Pancreas (tissue), 10 donors: ENCODE results near the gene C20orf96. TPM values are rescaled to one million over a fixed set of nuclear protein-coding genes. Genes with fewer than 3 reads are reported as not detected.
A peak's percentile ranks its signal among the peaks of the same experiment; 100 is the strongest.
"Not testable (repeated sequence)": the region's sequence is repeated elsewhere in the genome, so short reads cannot be mapped to it uniquely, and the experiment has no call there.

Experiments used
- ATAC-seq, 4 donors: fragments of 200-7000 bp; cut with Tn5 transposase; one replicate each; pipeline versions ENCODE4 v1.8.0 to v1.9.1; 2020; ENCODE audit warnings: mild to moderate bottlenecking in 4 of 4, moderate library complexity in 4 of 4
- DNase-seq, 6 donors: peaks; one replicate each; pipeline ENCODE4 v3.0.0-alpha.2; 2020
- FAIRE-seq: peaks from 2 replicates; lab custom pipeline; 2012; peaks lifted over from hg19 to GRCh38; lab: Jason Lieb, UNC
- H3K27ac ChIP-seq, 4 donors: fragments of 200-600 bp; sonication (generic); 1 replicate in 3 of 4; 2 replicates in 1 of 4; pipeline versions ENCODE4 v1.5.0 to v1.8.0; 2020
- H3K27me3 ChIP-seq, 4 donors: fragments of 200-600 bp; one replicate each; pipeline ENCODE4 v1.8.0; 2021
- H3K36me3 ChIP-seq, 3 donors: fragments of 200-600 bp; sonication (generic) in 1 of 3; one replicate each; pipeline versions ENCODE4 v1.5.0 to v1.8.0; 2020 to 2021
- H3K4me1 ChIP-seq, 3 donors: fragments of 200-600 bp; one replicate each; pipeline ENCODE4 v1.8.0; 2021
- H3K4me3 ChIP-seq, 4 donors: fragments of 200-600 bp; sonication (generic) in 2 of 4; one replicate each; pipeline versions ENCODE4 v1.5.0 to v1.8.0; 2020 to 2021
- H3K9me3 ChIP-seq, 4 donors: fragments of 200-600 bp; one replicate each; pipeline ENCODE4 v1.8.0; 2021
- CTCF ChIP-seq, 4 donors: fragments of 200-600 bp; sonication (generic) in 3 of 4; IDR thresholded peaks; one replicate each; pipeline versions ENCODE4 v1.5.0 to v1.8.0; 2021; ENCODE audit warnings: antibody characterized with exemption in 4 of 4
- WGBS, 2 donors: extraction: QIAGEN DNeasy Blood & Tissue Kit; methylation state at CpG; one replicate each; pipeline ENCODE4 v1.1.7; 2013; 5-methylcytosine and 5-hydroxymethylcytosine counted together
- intact Hi-C, 3 donors: fragments of 100-400 bp; cut with DNase I; formaldehyde crosslinking; loops; one replicate each; pipeline versions ENCODE4 v1.11.1 to v1.14.2; 2022
- polyA plus RNA-seq, 2 donors: library from polyadenylated mRNA; stranded (reverse); fragments of 200-250 nt; gene quantifications; one replicate each; pipeline ENCODE4 v1.2.3, GENCODE V29; 2013
- total RNA-seq, 6 donors: library from RNA; stranded (reverse); fragmentation: NEBNext Ultra II Directional in 4 of 6; extraction: Animal tissue kit (Norgen Biotek cat#: 25700) in 4 of 6; gene quantifications; one replicate each; pipeline versions ENCODE4 v1.2.1 to v1.2.4, GENCODE V29; 2021 to 2023
- donor health status: healthy with polysubstance abuse.
- donor health status: DM: no; HTN: no; CAD: no; lungs with moderate emphysema.
- donor health status: DM: no; HTN: no; CAD: no.
- donor health status: control.
- donor health status: control.
- donor health status: Bipolar disorder and iron deficiency.
- donor health status: DM: yes; HTN: yes; CAD: no.
- donor health status: DM: no; HTN: no; CAD: no.
- donor health status: DM: no; HTN: no; CAD: no.
- donor health status: DM: yes; HTN: yes; CAD: no.

C20orf96 gene, protein sequence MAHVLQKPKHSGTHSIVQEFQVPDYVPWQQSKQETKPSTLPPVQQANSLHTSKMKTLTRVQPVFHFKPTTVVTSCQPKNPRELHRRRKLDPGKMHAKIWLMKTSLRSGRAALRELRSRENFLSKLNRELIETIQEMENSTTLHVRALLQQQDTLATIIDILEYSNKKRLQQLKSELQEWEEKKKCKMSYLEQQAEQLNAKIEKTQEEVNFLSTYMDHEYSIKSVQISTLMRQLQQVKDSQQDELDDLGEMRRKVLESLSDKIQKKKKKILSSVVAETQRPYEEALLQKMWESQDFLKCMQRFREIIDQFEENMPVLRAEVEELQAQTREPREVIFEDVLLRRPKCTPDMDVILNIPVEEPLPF
- total RNA-seq (1 to 10 TPM; 2.5 to 6.3 (median 2.9) TPM), polyA plus RNA-seq (1 to 10 TPM; 5.8 to 6.8 TPM)

DNA sequence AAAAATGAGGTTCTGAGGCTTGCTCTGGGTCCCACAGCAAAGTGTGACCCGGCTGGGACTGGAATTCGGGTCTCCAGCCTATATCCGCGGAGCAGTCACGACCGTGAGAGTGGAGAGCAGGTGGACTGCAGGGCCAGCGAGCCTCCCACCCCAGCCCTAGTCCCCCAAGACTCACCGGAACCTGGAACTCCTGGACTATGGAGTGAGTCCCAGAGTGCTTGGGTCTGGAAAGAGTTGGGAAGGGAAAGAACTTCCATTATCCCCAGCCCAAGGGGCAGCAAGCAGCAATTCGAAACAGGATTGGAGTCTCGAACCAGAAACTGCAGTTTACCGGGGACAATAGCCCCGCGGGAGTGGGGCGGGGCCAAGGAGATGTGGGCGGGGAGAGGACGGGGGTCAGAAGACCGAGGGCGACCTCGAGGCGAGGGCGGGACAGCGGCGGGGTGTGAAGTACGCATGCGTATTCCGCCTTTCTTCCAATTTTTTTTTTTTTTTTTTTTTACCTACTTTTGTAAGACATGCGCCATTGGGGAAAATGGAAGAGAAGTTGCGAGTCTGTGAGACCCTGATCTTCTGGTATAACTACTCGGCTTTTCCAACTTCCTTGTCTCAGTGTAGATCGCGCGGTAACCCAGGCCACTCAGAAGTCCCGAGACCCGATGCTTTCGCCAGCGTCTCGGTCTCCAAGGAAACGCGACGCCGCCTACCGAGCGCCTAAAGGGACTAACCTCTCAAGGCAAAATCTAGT is at the start of gene C20orf96:
Gene C20orf96 (minus strand): TSS at position 667 of the 748 bp plus-strand sequence. CDS start 140 bp downstream, at position 527.
- intact Hi-C loops: no loop called here
- 0 to 1% methylated on average over 43 of the region's 43 CpGs for WGBS, 2 donors

DNA sequence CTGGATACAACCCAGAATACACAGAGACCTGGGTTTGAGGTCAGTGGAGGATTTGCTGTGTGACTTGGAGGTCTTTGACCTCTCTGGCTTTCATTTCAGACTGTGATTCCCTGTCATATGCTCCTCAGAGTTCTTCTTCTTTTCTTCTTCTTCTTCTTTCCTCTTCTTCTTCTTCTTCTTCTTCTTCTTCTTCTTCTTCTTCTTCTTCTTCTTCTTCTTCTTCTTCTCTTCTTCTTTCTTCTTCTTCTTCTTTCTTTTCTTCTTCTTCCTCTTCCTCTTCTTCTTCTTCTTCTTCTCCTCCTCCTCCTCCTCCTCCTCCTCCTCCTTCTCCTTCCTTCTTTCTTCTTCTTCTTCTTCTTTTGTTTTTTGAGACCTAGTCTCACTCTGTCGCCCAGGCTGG is 45.5 kb upstream of the C20orf96 start:
- H3K27ac ChIP-seq, H3K36me3 ChIP-seq, H3K4me3 ChIP-seq, H3K9me3 ChIP-seq, FAIRE-seq, ATAC-seq, H3K4me1 ChIP-seq, DNase-seq, H3K27me3 ChIP-seq, intact Hi-C loops: not testable (repeated sequence)
- 80 to 91% methylated on average over 1 of the region's 1 CpG for WGBS, 2 donors

More for the DNA sequence above, at the start of gene C20orf96:
- peak in 1 of 4 donors; percentile 19 for TF ChIP-seq CTCF (IDR thresholded peaks at IDR 0.05)
- Histone ChIP-seq H3K27ac (peak within 1 kb of the TSS; percentile 52 to 79 (median 72)), H3K36me3 (no peaks in the 10 kb centered on the region), H3K4me3 (peak within 1 kb of the TSS; percentile 40 to 77 (median 44)), H3K4me1 (peaks cover 0 to 6% (median 0%) of the 10 kb centered on the region in 3 donors), H3K27me3 (no peaks in the 10 kb centered on the region), H3K9me3 (no peaks in the 10 kb centered on the region)
- peak; percentile 92 to 98 (median 94) for DNase-seq
- FAIRE-seq: peak; percentile 93
- ATAC-seq: peak; percentile 99 to 100 (median 99)

GRCh38 chr20:334578-334977 is 44.0 kb upstream of the C20orf96 start:
- no peaks in the 10 kb centered on the region for H3K4me1 ChIP-seq
- no peak for FAIRE-seq
- DNase-seq: no peak
- TF ChIP-seq CTCF (IDR thresholded peaks at IDR 0.05): no peak
- H3K27ac ChIP-seq: no peak overlapping the region
- H3K27me3 ChIP-seq: no peaks in the 10 kb centered on the region
- 92 to 99% methylated on average over 7 to 8 of the region's 8 CpGs for WGBS, 2 donors
- no peaks in the 10 kb centered on the region for H3K9me3 ChIP-seq
- no peak for ATAC-seq
- intact Hi-C loops: loop anchor here in 1 of 3 donors (5.0 kb wide), 1 partner anchor 122 kb away; no protein-coding TSS in a partner anchor
- no peaks in the 10 kb centered on the region for H3K36me3 ChIP-seq
- no peak overlapping the region for H3K4me3 ChIP-seq

DNA sequence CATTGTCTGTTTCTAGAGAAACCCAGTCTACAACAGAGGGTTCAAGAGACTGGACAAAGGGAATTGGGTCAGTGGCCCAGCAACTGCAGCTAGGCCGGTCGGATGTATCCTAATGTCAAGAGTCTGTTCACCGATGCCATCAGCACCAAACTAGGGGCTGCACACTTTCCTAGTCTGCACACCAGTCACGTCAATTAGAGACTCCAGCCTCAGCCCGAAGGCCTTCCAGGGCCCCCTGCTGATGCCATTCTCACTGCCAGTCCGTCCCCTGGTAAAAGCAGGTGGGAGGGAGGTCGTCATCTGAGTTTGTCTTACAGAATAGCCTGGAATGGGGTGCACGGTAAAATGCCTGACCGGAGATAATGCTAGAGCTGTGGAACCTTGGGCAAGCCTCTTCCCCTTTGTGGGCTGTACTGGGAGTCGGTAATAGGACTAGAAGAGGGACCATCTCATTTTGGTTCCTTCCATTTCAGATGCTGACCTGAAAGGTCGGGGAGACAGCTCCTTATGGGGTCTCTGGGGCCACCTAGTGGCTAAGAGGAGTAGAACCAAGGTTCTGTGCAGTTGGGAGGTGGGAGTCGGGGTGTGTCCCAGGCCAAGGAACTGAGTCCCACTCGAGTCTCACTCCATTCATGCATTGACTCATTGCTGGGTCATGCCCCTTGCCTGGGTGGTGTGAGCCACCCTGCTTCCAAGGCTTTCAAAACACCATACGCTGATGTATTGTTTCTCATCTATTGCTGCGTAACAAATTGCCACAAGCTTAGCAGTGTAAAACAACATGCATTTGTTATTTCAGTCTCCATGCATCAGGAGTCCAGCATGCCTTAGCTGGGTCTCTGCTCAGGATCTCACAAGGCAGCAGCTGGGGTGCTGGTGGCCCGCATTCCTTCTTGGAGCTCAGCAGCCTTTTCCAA is 39.9 kb upstream of the C20orf96 start:
- Histone ChIP-seq H3K27ac (no peak overlapping the region), H3K36me3 (no peaks in the 10 kb centered on the region), H3K27me3 (no peaks in the 10 kb centered on the region), H3K9me3 (no peaks in the 10 kb centered on the region), H3K4me3 (no peak overlapping the region), H3K4me1 (peaks cover 0 to 6% (median 0%) of the 10 kb centered on the region in 3 donors)
- TF ChIP-seq CTCF (IDR thresholded peaks at IDR 0.05): peak; percentile 49 to 77 (median 64)
- ATAC-seq (peak in 3 of 4 donors; percentile 22 to 36 (median 32)), FAIRE-seq (no peak), DNase-seq (peak in 3 of 6 donors; percentile 34 to 54 (median 52))
- 56 to 57% methylated on average over 16 of the region's 16 CpGs for WGBS, 2 donors
- intact Hi-C loops: loop anchor here in 1 of 3 donors (5.0 kb wide), 1 partner anchor 118 kb away; no protein-coding TSS in a partner anchor
